ENCODE results near the gene GCNT1.
"Not testable (repeated sequence)": the region's sequence is repeated elsewhere in the genome, so short reads cannot be mapped to it uniquely, and the experiment has no call there.

GCNT1 gene

DNA sequence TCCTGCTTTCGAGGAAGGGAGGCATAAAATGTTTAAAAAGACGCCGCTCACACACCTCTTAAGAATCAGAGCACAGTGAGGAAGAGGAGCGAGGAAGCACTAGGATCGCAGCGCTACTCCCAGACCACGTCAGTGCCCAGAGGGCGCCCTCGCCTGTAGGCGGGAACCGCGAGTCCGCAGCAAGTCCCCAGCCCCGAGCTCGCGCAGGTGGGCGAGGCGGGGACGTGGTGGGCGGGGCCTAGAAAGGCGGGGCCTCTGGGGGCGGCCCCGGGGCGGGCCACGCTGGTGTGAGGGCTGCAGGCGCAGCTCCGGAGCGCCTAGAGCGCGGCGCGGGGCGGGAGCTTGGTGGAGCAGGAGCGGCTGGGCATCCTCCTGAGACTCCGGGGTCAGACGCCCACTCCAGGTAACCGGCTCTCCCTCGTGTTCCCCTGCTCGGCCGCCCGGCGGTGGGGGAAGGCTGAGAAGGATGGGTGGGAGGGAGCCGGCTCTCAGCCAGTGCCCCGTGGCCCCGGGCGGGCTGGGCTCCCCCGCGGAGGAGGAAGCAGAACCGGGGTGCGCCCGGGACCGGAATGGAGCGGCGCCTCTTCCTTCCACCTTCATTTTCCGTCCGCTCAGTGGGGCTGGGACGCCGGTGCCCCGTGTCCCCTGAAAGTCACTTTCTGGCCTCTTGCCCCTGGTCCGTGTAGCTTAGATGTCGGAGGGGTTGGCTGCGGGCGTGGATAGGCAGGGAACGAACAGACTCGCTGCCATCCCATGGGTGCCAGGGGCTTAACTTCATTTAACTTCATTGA lies at the start of gene GCNT1:
TSS of gene GCNT1 (plus strand) at position 280 of the 791 bp plus-strand sequence. CDS start 43,200 bp downstream, outside the sequence.
- DNase-seq: peak; percentile 86

GRCh38 chr9:76412638-76413037 lies 46.3 kb upstream of the GCNT1 start:
- no peak for DNase-seq

GRCh38 chr9:76413658-76414057 lies 45.3 kb upstream of the GCNT1 start:
- DNase-seq: no peak

GRCh38 chr9:76414661-76415060 lies 44.3 kb upstream of the GCNT1 start:
- DNase-seq: no peak

DNA sequence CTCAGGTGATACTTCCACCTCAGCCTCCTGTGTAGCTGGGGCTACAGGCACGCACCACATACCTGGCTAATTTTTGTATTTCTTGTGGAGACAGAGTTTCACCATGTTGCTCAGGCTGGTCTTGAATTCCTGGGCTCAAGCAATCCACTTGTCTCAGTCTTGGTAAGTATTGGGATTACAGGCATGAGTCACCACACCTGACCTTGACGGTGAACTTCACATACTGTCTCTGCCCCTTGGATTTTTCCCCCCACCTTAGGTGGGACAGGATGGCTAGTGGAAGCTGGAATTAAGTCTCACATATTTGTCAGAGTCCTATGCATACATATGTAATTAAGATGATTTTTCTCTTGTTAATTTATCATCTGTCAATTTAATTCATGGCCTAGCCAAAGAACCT lies 43.8 kb upstream of the GCNT1 start:
- DNase-seq: no peak

DNA sequence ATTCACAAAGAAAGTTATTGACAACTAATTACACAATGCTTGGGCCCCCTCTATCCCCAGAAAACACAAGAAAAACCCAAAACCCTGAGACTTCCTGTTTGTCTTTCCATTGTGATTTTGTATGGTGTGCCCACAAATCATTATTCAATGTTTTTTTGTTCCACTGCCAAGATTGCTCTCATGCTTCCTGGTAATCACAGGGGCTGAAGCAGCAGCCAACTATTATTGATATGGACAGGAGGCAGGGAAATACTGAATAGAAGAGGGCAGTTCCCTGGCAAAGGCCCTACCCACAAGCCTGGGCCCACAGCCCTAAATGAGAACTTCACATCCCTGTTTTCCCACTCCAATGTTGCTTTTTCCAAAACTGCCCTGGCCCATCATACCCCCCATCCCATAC lies 43.3 kb upstream of the GCNT1 start:
- peak; percentile 24 for DNase-seq

GRCh38 chr9:76417394-76417793 lies 41.6 kb upstream of the GCNT1 start:
- DNase-seq: no peak

- DNase-seq: no peak
Measured at GRCh38 chr9:76419782-76420380, 39.1 kb upstream of the GCNT1 start.

- DNase-seq: no peak
Measured at GRCh38 chr9:76423216-76424177, 35.5 kb upstream of the GCNT1 start.

- DNase-seq: no peak
Measured at GRCh38 chr9:76424491-76424890, 34.5 kb upstream of the GCNT1 start.

DNA sequence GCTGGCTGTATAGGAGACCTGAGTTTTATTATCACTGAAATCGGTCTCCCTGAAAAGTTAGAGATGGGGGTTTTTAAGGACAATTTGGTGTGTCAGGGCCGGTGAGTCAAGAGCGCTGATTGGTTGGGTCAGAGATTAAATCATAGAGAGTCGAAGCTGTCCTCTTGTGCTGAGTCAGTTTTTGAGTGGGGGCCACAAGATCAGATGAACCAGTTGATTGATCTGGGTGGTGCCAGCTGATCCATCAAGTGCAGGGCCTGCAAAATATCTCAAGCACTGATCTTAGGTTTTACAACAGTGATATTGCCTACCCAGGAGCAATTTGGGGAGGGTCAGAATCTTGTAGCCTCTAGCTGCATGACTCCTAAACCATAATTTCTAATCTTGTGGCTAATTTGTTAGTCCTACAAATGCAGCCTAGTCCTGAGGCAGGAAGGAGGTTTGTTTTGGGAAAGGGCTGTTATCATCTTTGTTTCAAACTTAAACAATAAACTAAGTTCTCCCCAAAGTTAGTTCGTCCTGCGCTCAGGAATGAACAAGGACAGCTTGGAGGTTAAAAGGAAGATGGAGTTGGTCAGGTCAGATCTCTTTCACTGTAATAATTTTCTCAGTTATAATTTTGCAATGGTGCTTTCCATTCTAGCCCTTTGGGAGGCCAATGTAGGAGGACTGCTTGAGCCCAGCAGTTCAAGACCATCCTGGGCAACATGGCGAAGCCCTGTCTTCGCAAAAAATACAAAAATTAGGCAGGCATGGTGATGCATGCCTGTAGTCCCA lies 33.1 kb upstream of the GCNT1 start:
- DNase-seq: no peak

DNA sequence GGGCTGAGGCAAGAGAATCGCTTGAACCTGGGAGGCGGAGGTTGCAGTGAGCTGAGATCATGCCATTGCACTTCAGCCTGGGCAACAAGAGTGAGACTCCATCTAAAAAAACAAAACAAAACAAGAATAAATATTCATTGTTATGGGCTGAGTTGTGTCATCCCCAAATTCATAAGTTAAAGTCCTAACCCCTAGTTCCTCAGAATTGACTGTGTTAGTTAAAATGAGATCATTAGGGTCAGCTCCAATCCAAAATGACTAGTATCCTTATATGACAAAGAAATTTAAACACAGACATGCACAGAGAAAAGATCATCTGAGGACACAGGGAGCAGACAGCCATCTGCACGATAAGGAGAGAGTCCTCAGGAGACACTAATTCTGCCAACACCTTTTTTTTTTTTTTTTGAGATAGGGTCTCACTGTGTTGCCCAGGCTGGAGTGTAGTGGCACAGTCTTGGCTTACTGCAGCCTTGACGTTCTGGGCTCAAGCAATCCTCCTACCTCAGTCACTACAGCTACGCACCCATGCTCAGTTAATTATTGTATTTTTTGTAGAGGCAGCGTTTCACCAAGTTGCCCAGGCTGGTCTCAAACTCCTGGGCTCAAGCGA lies 32.1 kb upstream of the GCNT1 start:
- DNase-seq: no peak

DNA sequence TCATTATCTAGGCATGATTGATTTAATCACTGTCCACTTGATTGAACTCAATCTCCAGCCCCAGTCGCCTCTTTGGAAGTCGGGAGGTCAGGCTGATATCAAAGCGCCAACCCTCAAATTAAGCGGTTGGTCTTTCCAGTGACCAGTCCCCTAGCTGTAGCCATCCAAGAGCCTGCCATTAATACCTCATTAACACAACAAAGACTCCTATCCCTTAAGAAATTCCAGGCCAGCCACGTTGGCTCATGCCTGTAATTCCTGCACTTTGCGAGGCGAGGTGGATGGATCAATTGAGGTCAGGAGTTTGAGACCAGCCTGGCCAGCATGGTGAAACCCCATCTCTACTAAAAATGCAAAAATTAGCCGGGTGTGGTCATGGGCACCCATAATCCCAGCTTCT lies 27.4 kb upstream of the GCNT1 start:
- no peak for DNase-seq

DNA sequence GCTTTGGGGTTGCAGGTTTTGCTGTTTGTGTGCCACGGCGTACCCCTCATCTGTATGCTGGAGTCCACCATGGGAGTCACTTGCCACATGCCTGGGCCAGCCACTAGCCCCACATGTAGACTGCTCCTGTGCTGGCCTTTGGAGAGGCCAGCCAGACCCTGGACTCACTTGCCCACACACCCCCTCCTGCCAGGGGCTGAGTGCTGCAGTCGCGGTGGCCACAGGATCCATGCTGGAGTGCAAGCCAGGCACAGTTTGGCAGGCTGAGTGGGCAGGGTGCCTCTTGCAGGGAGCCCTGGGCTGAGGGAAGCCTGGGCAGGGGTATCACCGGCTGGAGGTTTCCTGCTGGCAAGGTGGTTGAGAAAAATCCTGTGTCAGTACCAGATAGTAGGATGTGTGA lies 25.6 kb upstream of the GCNT1 start:
- DNase-seq: no peak

DNA sequence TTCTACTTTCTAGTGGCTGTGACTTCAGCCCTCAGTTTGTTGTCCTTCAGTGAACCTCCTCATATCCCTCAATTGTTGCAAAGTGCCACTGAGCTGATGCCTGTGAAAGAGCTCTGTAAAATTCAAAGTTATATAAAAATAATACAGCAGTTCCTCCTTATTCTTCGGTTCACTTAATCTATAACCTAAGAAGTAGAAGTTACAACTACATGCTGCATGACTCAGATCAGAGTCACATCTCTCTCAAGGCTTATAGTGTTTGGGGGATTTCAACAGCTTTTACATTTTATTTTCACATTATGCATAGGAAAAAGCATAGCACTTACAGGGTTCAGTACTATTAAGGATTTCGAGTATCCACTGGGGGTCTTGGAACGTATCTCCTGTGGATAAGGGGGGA lies 25.1 kb upstream of the GCNT1 start:
- no peak for DNase-seq

- DNase-seq: not testable (repeated sequence)
Measured at GRCh38 chr9:76434897-76435296, 24.1 kb upstream of the GCNT1 start.

DNA sequence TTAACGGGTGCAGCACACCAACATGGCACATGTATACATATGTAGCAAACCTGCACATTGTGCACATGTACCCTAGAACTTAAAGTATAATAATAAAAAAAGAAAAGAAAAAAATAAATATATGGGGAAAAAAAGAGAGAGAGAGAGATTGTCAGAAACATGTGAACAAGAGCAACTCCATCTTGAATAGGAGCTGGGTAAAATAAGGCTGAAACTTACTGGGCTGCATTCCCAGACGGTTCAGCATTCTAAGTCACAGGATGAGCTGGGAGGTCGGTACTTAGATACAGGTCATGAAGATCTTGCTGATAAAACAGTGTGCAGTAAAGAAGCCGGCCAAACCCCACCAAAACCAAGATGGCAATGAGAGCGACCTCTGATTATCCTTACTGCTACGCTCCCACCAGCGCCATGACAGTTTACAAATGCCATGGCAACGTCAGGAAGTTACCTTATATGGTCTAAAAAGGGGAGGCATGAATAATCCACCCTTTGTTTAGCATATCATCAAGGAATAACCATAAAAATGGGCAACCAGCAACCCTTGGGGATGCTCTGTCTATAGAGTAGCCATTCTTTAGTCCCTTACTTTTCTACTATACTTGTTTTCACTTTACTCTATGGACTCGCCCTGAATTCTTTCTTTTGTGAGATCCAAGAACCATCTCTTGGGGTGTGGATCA lies 21.8 kb upstream of the GCNT1 start:
- DNase-seq: not testable (repeated sequence)

DNA sequence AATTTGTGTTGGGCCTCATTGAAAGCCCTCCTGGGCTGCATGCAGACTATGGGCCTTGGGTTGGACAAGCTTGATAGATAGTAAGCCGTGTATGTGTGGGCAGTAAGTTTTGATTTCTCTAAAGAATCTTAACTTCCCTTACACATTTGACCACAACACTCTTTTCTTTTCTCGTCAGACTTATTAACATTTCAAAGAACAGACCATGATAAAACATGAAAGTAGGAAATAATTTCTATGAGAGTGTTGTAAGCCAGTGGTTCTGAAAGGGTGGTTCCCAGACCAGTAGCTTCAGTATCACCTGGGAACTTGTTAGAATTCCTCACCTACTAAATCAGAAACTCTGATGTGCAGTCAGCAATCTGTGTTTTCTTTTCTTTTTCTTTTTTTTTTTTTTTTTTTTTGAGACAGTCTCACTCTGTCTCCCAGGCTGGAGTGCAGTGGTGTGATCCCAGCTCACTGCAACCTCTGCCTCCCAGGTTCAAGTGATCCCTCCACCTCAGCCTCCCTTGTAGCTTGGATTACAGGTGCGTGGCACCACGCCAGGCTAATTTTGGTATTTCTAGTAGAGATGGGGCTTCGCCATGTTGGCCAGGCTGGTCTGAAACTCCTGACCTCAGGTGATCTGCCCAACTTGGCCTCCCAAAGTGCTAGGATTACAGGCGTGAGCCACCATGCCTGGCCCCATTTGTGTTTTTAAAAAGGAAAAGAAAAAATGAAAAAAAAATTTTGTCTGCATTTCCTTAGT lies 20.0 kb upstream of the GCNT1 start:
- no peak for DNase-seq

DNA sequence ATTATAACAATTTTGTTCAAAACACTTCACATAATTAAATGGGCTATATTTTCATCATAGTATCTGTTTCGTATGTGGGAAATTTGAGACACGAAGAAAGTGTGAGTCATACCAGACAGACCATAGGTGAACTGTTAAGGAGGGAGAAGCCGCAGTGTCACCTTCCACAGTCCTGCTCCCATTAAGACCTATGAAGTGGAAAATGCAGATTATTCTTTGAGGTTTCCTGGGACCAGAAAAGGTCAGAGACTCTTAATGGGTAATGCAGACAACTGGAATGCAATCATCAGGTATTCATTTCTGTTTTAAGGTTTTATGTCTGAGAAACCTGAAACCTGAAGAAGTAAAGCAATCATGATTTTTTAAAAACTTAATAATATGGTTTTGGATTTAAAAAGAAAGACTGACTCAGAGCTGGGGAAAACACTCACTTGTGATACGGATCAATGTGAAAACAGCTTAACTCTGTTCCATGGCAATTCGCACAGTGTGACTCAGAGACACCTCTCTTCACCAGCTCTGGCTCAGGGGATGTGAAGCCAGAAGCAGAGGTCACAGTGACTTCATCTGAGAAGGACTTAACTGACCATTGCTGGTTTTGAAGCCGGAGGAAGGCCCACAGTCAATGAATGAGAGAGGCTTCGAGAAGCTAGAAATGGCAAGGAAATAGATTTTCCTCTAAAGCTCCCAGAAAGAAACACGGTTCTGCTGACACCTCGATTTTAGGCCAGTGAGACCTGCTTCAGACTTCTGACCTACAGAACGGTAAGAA lies 17.2 kb upstream of the GCNT1 start:
- DNase-seq: no peak

- DNase-seq: no peak
Measured at GRCh38 chr9:76443887-76444286, 15.1 kb upstream of the GCNT1 start.

All from NCI-H1105 (cell line).